H1 (cell line): ENCODE data around the gene FOXE1. TPM values are rescaled to one million over a fixed set of nuclear protein-coding genes. Genes with fewer than 3 reads are reported as not detected.

ENCODE experiments used
- CTCF ChIA-PET: fragments of 300-600 bp; sonication (Branson Sonifier 250); formaldehyde crosslinking; loops from one replicate; lab custom pipeline; 2021; ENCODE audit not compliant: partially characterized antibody; lab: Charles Lee
- POLR2A ChIA-PET: fragments of 300-600 bp; sonication (Branson Sonifier 250); formaldehyde crosslinking; loops from one replicate; lab custom pipeline; 2021; ENCODE audit warnings: inconsistent platforms; ENCODE audit not compliant: partially characterized antibody; lab: Charles Lee
- DNase-seq, 2 experiments: peaks; one replicate each; pipeline versions ENCODE4 v3.0.0 to v3.0.0-alpha.2; 2010 to 2022; ENCODE audit warnings: low spot score in 2 of 2, low read depth in 1 of 2, mixed read lengths in 1 of 2
- FAIRE-seq: peaks from 2 replicates; lab custom pipeline; 2011; peaks lifted over from hg19 to GRCh38; lab: Jason Lieb, UNC
- H2AFZ ChIP-seq: 2 replicates; pipeline ENCODE4 v1.8.1; 2012; ENCODE audit warnings: low read length, inconsistent platforms
- H2AK5ac ChIP-seq: 2 replicates; pipeline ENCODE4 v1.6.1; 2013; ENCODE audit warnings: low read depth, low read length
- H2BK120ac ChIP-seq: replicated peaks from 2 replicates; pipeline ENCODE3; 2013; ENCODE audit warnings: low read depth, low read length, inconsistent platforms
- H2BK12ac ChIP-seq: 2 replicates; pipeline ENCODE4 v1.6.1; 2013; ENCODE audit warnings: low read depth, low read length
- H2BK15ac ChIP-seq: 2 replicates; pipeline ENCODE4 v1.6.1; 2013; ENCODE audit warnings: low read length
- H2BK20ac ChIP-seq: 2 replicates; pipeline ENCODE4 v1.6.1; 2013; ENCODE audit warnings: low read length
- H2BK5ac ChIP-seq: 2 replicates; pipeline ENCODE4 v1.6.1; 2013; ENCODE audit warnings: low read depth, low read length
- H3K14ac ChIP-seq: 2 replicates; pipeline ENCODE4 v1.6.1; 2013; ENCODE audit warnings: inconsistent platforms; ENCODE audit not compliant: insufficient read length
- H3K18ac ChIP-seq: 2 replicates; pipeline ENCODE4 v1.6.1; 2013; ENCODE audit warnings: low read length; ENCODE audit errors: extremely low read depth
- H3K23ac ChIP-seq: 2 replicates; pipeline ENCODE4 v1.6.1; 2013; ENCODE audit warnings: inconsistent platforms; ENCODE audit not compliant: insufficient read length
- H3K23me2 ChIP-seq: 2 replicates; pipeline ENCODE4 v1.6.1; 2013; ENCODE audit warnings: low read depth, low read length
- H3K27ac ChIP-seq: 2 replicates; pipeline ENCODE4 v1.6.1; 2011; ENCODE audit warnings: low read depth, low read length, inconsistent platforms
- H3K27me3 ChIP-seq, 4 experiments: replicated peaks in 1 of 4; 1 replicate in 1 of 4; 2 replicates in 3 of 4; pipeline versions ENCODE4 v1.6.1 to v1.8.1; 2011 to 2013; ENCODE audit warnings: low read length in 3 of 4, mild to moderate bottlenecking in 3 of 4, inconsistent platforms in 2 of 4, mixed read lengths in 2 of 4, moderate library complexity in 1 of 4; ENCODE audit not compliant: control insufficient read depth in 3 of 4, insufficient read depth in 3 of 4; ENCODE audit errors: extremely low read depth in 1 of 4
- H3K36me3 ChIP-seq, 4 experiments: 2 replicates each; pipeline versions ENCODE4 v1.6.1 to v1.8.1; 2011 to 2013; ENCODE audit warnings: mild to moderate bottlenecking in 4 of 4, low read length in 3 of 4, moderate library complexity in 2 of 4, control low read depth in 1 of 4, inconsistent platforms in 1 of 4; ENCODE audit not compliant: insufficient read depth in 4 of 4, control insufficient read depth in 2 of 4
- H3K4ac ChIP-seq: replicated peaks from 2 replicates; pipeline ENCODE3; 2013; ENCODE audit warnings: low read length, low read depth, mixed read lengths, inconsistent platforms; ENCODE audit not compliant: insufficient read length
- H3K4me1 ChIP-seq, 4 experiments: replicated peaks in 1 of 4; 1 replicate in 1 of 4; 2 replicates in 3 of 4; pipeline versions ENCODE4 v1.6.1 to v1.8.1; 2011 to 2013; ENCODE audit warnings: low read length in 3 of 4, inconsistent platforms in 2 of 4, mixed read lengths in 1 of 4; ENCODE audit not compliant: insufficient read depth in 4 of 4, control insufficient read depth in 3 of 4
- H3K4me2 ChIP-seq, 2 experiments: 2 replicates each; pipeline versions ENCODE4 v1.6.1 to v1.8.1; 2011 to 2013; ENCODE audit warnings: low read depth in 2 of 2, low read length in 2 of 2, control low read depth in 1 of 2, inconsistent platforms in 1 of 2, mild to moderate bottlenecking in 1 of 2; ENCODE audit not compliant: insufficient read depth in 1 of 2
- H3K4me3 ChIP-seq, 4 experiments: fragments of 200-600, 300-600 bp in 1 of 4; sonication (generic), shearing (Covaris generic), sonication (Bioruptor Twin) in 1 of 4; 2 replicates each; pipeline versions ENCODE4 v1.5.1 to v1.8.1; 2011 to 2016; ENCODE audit warnings: low read length in 4 of 4, low read depth in 3 of 4, control low read depth in 2 of 4, inconsistent platforms in 2 of 4, mild to moderate bottlenecking in 2 of 4, mixed read lengths in 1 of 4, moderate library complexity in 1 of 4; ENCODE audit not compliant: insufficient read depth in 2 of 4; ENCODE audit errors: extremely low read depth in 1 of 4
- H3K56ac ChIP-seq: replicated peaks from 2 replicates; pipeline ENCODE3; 2013; ENCODE audit warnings: low read depth, mild to moderate bottlenecking, mixed read lengths, low read length, inconsistent platforms; ENCODE audit not compliant: insufficient read length
- H3K79me1 ChIP-seq: 2 replicates; pipeline ENCODE4 v1.6.1; 2013; ENCODE audit warnings: low read depth, low read length, control low read depth
- H3K79me2 ChIP-seq, 2 experiments: 2 replicates each; pipeline versions ENCODE4 v1.6.1 to v1.8.1; 2012 to 2013; ENCODE audit warnings: low read length in 2 of 2, mild to moderate bottlenecking in 2 of 2, inconsistent platforms in 1 of 2; ENCODE audit not compliant: insufficient read depth in 2 of 2, control insufficient read depth in 1 of 2
- H3K9ac ChIP-seq, 4 experiments: replicated peaks in 1 of 4; 1 replicate in 1 of 4; 2 replicates in 3 of 4; pipeline versions ENCODE4 v1.6.1 to v1.8.1; 2011 to 2013; ENCODE audit warnings: low read depth in 3 of 4, low read length in 3 of 4, control low read depth in 2 of 4, mild to moderate bottlenecking in 2 of 4, moderate library complexity in 2 of 4, inconsistent platforms in 1 of 4; ENCODE audit errors: extremely low read depth in 1 of 4
- H3K9me3 ChIP-seq, 2 experiments: 2 replicates each; pipeline versions ENCODE4 v1.6.1 to v1.8.1; 2012 to 2013; ENCODE audit warnings: mild to moderate bottlenecking in 2 of 2, moderate library complexity in 2 of 2, control low read depth in 1 of 2, inconsistent platforms in 1 of 2, low read depth in 1 of 2, low read length in 1 of 2, mixed read lengths in 1 of 2; ENCODE audit not compliant: insufficient read depth in 2 of 2
- H4K20me1 ChIP-seq, 2 experiments: replicated peaks in 1 of 2; 2 replicates each; pipeline versions ENCODE3 to v1.8.1; 2011 to 2013; ENCODE audit warnings: inconsistent platforms in 2 of 2, low read length in 2 of 2, mild to moderate bottlenecking in 1 of 2; ENCODE audit not compliant: insufficient read depth in 2 of 2, control insufficient read depth in 1 of 2
- H4K5ac ChIP-seq: 2 replicates; pipeline ENCODE4 v1.6.1; 2013; ENCODE audit warnings: low read length, low read depth, mixed read lengths, inconsistent platforms; ENCODE audit not compliant: insufficient read length
- H4K8ac ChIP-seq: 2 replicates; pipeline ENCODE4 v1.8.0; 2013; ENCODE audit warnings: mild to moderate bottlenecking, moderate library complexity, low read length, inconsistent platforms; ENCODE audit not compliant: insufficient read depth; ENCODE audit errors: extremely low read depth
- H4K91ac ChIP-seq: replicated peaks from 2 replicates; pipeline ENCODE3; 2013; ENCODE audit warnings: low read length, mixed read lengths, inconsistent platforms; ENCODE audit not compliant: insufficient read length
- ASH2L ChIP-seq: fragments of 200-600, 300-600 bp; sonication (generic); IDR thresholded peaks from one replicate; pipeline ENCODE4 v1.7.1; 2017; ENCODE audit warnings: low read length
- BRCA1 ChIP-seq: IDR thresholded peaks from 2 replicates; pipeline ENCODE4 v1.6.1; 2012; ENCODE audit warnings: low read depth, low read length, improper control_type of control experiment
- GTF2F1 ChIP-seq: IDR thresholded peaks from 2 replicates; pipeline ENCODE4 v1.6.1; 2012; ENCODE audit warnings: low read depth, low read length, improper control_type of control experiment, borderline replicate concordance
- SP1 ChIP-seq: IDR thresholded peaks from 2 replicates; pipeline ENCODE4 v1.6.1; 2011; ENCODE audit warnings: low read depth, low read length
- WGBS, 2 experiments: shearing (Covaris generic) in 1 of 2; methylation state at CpG; one replicate each; pipeline versions ENCODE4 v1.1.6 to v1.1.7; 2013 to 2015; ENCODE audit warnings: low lambda C conversion rate in 2 of 2, mixed read lengths in 2 of 2, inconsistent platforms in 1 of 2, low coverage in 1 of 2, missing lambda C conversion rate in 1 of 2; ENCODE audit not compliant: insufficient replicate concordance in 2 of 2, insufficient coverage in 1 of 2, insufficient read length in 1 of 2; ENCODE audit errors: extremely low coverage in 1 of 2, missing lambda C conversion rate in 1 of 2; 5-methylcytosine and 5-hydroxymethylcytosine counted together
- polyA plus RNA-seq, 7 experiments: library from polyadenylated mRNA; depleted of rRNA in 3 of 7; stranded (reverse) in 5 of 7; unstranded in 2 of 7; fragments of >200 nt in 5 of 7; fragments of 200-250 nt in 2 of 7; gene quantifications; 1 replicate in 5 of 7; 2 replicates in 1 of 7; 4 replicates in 1 of 7; pipeline versions ENCODE4 v1.2.1 to v1.2.3, GENCODE V29; 2011 to 2013; ENCODE audit warnings: missing spikeins in 2 of 7, mixed read lengths in 2 of 7
- total RNA-seq: library from RNA; stranded (reverse); fragmentation: NEBNext Ultra II Directional; extraction: Animal tissue kit (Norgen Biotek cat#: 25700); gene quantifications from 2 replicates; pipeline ENCODE4 v1.2.1, GENCODE V29; 2021
- TF ChIP-seq, protein P1 (sequence below): IDR thresholded peaks from 2 replicates; pipeline ENCODE4 v1.6.1; 2012; ENCODE audit warnings: inconsistent platforms

The FOXE1 gene
- total and polyA plus RNA-seq, 2 of the 8 experiments (the other 6 are each of a cell fraction or from before 2014, with no cell fraction given), result 0.03 TPM; not detected in 1

DNA sequence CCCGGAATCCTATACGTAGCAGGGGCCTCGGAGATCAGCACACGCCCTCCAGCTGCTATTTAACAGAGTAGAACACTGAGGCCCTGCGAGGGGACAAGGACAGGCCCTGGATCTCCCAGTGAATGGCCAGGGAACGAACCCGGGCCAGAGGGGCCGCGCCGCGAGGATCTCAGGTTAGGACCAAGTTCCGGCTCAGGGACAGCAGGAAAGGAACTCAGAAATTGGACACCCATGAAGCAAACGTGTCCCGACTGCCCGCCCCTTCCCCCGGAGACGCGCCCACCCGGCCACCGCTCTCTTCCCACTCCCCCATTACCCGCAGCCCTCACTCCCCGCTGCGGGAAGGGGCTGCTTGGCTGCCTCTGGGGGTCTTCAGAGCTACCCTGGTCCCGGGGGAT is 1.0 kb upstream of the FOXE1 start:
- Histone ChIP-seq H3K56ac (no peak overlapping the region), H2BK5ac (no peak overlapping the region), H2BK12ac (no peak overlapping the region), H2BK15ac (no peak overlapping the region), H3K18ac (no peak overlapping the region), H3K4me3 (peak overlapping the region; percentile 15 to 59 (median 37); a peak in 5 of 8 replicates), H2BK120ac (no peak overlapping the region), H2AK5ac (no peak overlapping the region), H3K23ac (no peak overlapping the region), H3K4me2 (peak overlapping the region; percentile 72), H3K79me2 (no peaks in the 10 kb centered on the region), H3K36me3 (peaks cover 0 to 6% (median 0%) of the 10 kb centered on the region in 4 experiments; a peak in 1 of 8 replicates), H2BK20ac (no peak overlapping the region), H3K27ac (no peak overlapping the region), H4K8ac (no peak overlapping the region), H3K14ac (no peak overlapping the region), H4K91ac (no peak overlapping the region), H3K9ac (no peak overlapping the region), H3K79me1 (no peaks in the 10 kb centered on the region), H4K20me1 (peaks cover 13 to 27% of the 10 kb centered on the region in 2 experiments), H3K27me3 (peaks cover 98 to 100% (median 99%) of the 10 kb centered on the region in 4 experiments), H3K23me2 (peaks cover 17% of the 10 kb centered on the region; the same call in 1 of the 2 replicates), H2AFZ (no peak overlapping the region), H3K9me3 (no peaks in the 10 kb centered on the region), H4K5ac (no peak overlapping the region), H3K4me1 (peaks cover 10 to 35% (median 18%) of the 10 kb centered on the region in 4 experiments), H3K4ac (no peak overlapping the region)
- ChIA-PET CTCF (interaction anchor here (0.7 to 1.2 kb wide), 3 partner anchors 9 to 143 kb away, joined by 3 read pairs; no protein-coding TSS in a partner anchor), POLR2A (interaction anchor here (0.7 kb wide), 1 partner anchor 12 kb away, joined by 3 read pairs; no protein-coding TSS in a partner anchor)
- TF ChIP-seq GTF2F1, result no peak
- TF ChIP-seq BRCA1, result no peak
- peak; percentile 2 for TF ChIP-seq ASH2L
- TF ChIP-seq SP1, result 0 out of 2 replicates have a peak, but pooled peaks have one; percentile 5
- TF ChIP-seq, protein P1, sequence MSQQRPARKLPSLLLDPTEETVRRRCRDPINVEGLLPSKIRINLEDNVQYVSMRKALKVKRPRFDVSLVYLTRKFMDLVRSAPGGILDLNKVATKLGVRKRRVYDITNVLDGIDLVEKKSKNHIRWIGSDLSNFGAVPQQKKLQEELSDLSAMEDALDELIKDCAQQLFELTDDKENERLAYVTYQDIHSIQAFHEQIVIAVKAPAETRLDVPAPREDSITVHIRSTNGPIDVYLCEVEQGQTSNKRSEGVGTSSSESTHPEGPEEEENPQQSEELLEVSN, result 0 out of 2 replicates have a peak, but pooled peaks have one; percentile 20
- WGBS, 2 experiments, result 4% methylated on average over 22 of the region's 24 CpGs; no CpG with 5 or more reads in 1 of the 2 experiments
- DNase-seq, result peak in 1 of 2 experiments; percentile 80
- no peak for FAIRE-seq
